ENCODE results near the gene VSTM2L.

The VSTM2L gene

GRCh38 chr20:37901240-37901639, 1.7 kb upstream of the VSTM2L start:
- DNase-seq (ENCODE audit: low read depth): no peak

- DNase-seq (ENCODE audit: low read depth): peak; percentile 9
Observed at GRCh38 chr20:37901654-37902503, 1.0 kb upstream of the VSTM2L start.

- DNase-seq (ENCODE audit: low read depth): no peak
Observed at GRCh38 chr20:37903317-37904007, 535 bp downstream of the VSTM2L start.

- DNase-seq (ENCODE audit: low read depth): no peak
Observed at GRCh38 chr20:37904008-37904642, 1.2 kb downstream of the VSTM2L start.

- DNase-seq (ENCODE audit: low read depth): no peak
Observed at GRCh38 chr20:37904845-37905373, 2.0 kb downstream of the VSTM2L start.

GRCh38 chr20:37905671-37906613, 3.0 kb downstream of the VSTM2L start:
- no peak for DNase-seq (ENCODE audit: low read depth)

GRCh38 chr20:37907330-37907676, 4.4 kb downstream of the VSTM2L start:
- DNase-seq (ENCODE audit: low read depth): no peak

- DNase-seq (ENCODE audit: low read depth): no peak
Observed at GRCh38 chr20:37907677-37908401, 4.9 kb downstream of the VSTM2L start.

- no peak for DNase-seq (ENCODE audit: low read depth)
Observed at GRCh38 chr20:37911261-37911660, 8.3 kb downstream of the VSTM2L start.

- DNase-seq (ENCODE audit: low read depth): no peak
Observed at GRCh38 chr20:37911838-37912281, 8.9 kb downstream of the VSTM2L start.

- DNase-seq (ENCODE audit: low read depth): no peak
Observed at GRCh38 chr20:37912874-37913273, 9.9 kb downstream of the VSTM2L start.

- no peak for DNase-seq (ENCODE audit: low read depth)
Observed at GRCh38 chr20:37913567-37914366, 10.8 kb downstream of the VSTM2L start.

- no peak for DNase-seq (ENCODE audit: low read depth)
Observed at GRCh38 chr20:37914367-37914671, 11.4 kb downstream of the VSTM2L start.

- DNase-seq (ENCODE audit: low read depth): no peak
Observed at GRCh38 chr20:37914672-37915433, 11.9 kb downstream of the VSTM2L start.

GRCh38 chr20:37915434-37915787, 12.5 kb downstream of the VSTM2L start:
- no peak for DNase-seq (ENCODE audit: low read depth)

- no peak for DNase-seq (ENCODE audit: low read depth)
Observed at GRCh38 chr20:37915800-37916570, 13.1 kb downstream of the VSTM2L start.

GRCh38 chr20:37917461-37917860, 14.5 kb downstream of the VSTM2L start:
- DNase-seq (ENCODE audit: low read depth): no peak

- DNase-seq (ENCODE audit: low read depth): no peak
Observed at GRCh38 chr20:37918035-37918434, 15.1 kb downstream of the VSTM2L start.

Measured in CMK (cell line).